Thoracic aorta (tissue), 2 donors: ENCODE measurements around the gene GPAT3. TPM values are rescaled to one million over a fixed set of nuclear protein-coding genes. Genes with fewer than 3 reads are reported as not detected.
A peak's percentile ranks its signal among the peaks of the same experiment; 100 is the strongest.

Experiments used
- ATAC-seq: fragments of 150-250 bp; one replicate; pipeline ENCODE4 v1.8.0; 2017; ENCODE audit warnings: low read depth; ENCODE audit not compliant: insufficient number of reproducible peaks, low FRiP score
- DNase-seq: peaks from one replicate; pipeline ENCODE4 v3.0.0-alpha.2; 2020; ENCODE audit warnings: low spot score
- H3K27ac ChIP-seq, 2 donors: fragments of 200-600 bp; sonication (generic); 1 replicate in 1 of 2; 2 replicates in 1 of 2; pipeline ENCODE4 v1.5.1; 2016; ENCODE audit warnings: mild to moderate bottlenecking in 2 of 2, moderate library complexity in 2 of 2
- H3K27me3 ChIP-seq: fragments of 200-600 bp; sonication (generic); replicated peaks from 2 replicates; pipeline ENCODE4 v1.6.0; 2016; ENCODE audit warnings: mild to moderate bottlenecking; ENCODE audit not compliant: insufficient read depth
- H3K36me3 ChIP-seq: fragments of 200-600 bp; sonication (generic); one replicate; pipeline ENCODE4 v1.5.1; 2016
- H3K4me1 ChIP-seq, 2 donors: fragments of 200-600 bp; sonication (generic); 1 replicate in 1 of 2; 2 replicates in 1 of 2; pipeline versions ENCODE4 v1.5.1 to v1.6.0; 2016; ENCODE audit warnings: low read depth in 2 of 2, mild to moderate bottlenecking in 1 of 2; ENCODE audit not compliant: control insufficient read depth in 1 of 2
- H3K4me3 ChIP-seq: fragments of 200-600 bp; sonication (generic); 2 replicates; pipeline ENCODE4 v1.5.1; 2016; ENCODE audit warnings: mild to moderate bottlenecking
- H3K9me3 ChIP-seq: fragments of 200-600 bp; sonication (generic); 2 replicates; pipeline ENCODE4 v1.5.1; 2016
- CTCF ChIP-seq: fragments of 200-600 bp; sonication (generic); IDR thresholded peaks from one replicate; pipeline ENCODE4 v1.5.1; 2019; ENCODE audit warnings: antibody characterized with exemption
- total RNA-seq, 2 donors: library from RNA; depleted of rRNA; stranded (reverse); fragments of >200 nt; gene quantifications; one replicate each; pipeline versions ENCODE4 v1.1.0 to v1.2.3, GENCODE V29; 2016

Gene GPAT3
- total RNA-seq, 2 donors from 2014 or later = 6.6 to 7.8 TPM

DNA sequence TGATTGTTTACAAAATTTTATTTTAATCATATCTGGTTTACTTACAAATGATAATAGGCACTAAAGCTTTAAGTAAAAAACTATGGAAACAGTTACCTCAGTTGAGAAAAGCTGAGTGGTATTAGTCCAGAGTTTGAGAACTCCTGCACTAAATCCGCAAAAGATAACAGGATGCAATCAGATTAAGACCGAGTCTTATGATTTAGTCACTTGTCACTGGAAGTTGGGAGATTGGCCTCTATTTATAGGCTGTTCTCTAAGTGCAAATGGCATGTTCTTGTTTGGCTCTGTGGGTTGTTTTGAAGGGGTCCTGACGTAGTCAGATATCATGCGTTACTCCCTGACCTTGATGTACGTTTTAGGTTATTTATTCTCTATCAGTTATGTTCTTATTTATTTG lies 6.3 kb downstream of the GPAT3 start:
- Histone ChIP-seq H3K4me1 (no peaks in the 10 kb centered on the region), H3K4me3 (no peak overlapping the region), H3K27ac (no peak overlapping the region), H3K27me3 (no peaks in the 10 kb centered on the region), H3K36me3 (no peaks in the 10 kb centered on the region), H3K9me3 (no peaks in the 10 kb centered on the region)
- no peak for TF ChIP-seq CTCF
- ATAC-seq (no peak), DNase-seq (no peak)

GRCh38 chr4:83546786-83547185 lies 10.9 kb downstream of the GPAT3 start:
- no peaks in the 10 kb centered on the region for H3K27me3 ChIP-seq
- H3K36me3 ChIP-seq = no peaks in the 10 kb centered on the region
- no peak for DNase-seq

GRCh38 chr4:83548151-83548905 lies 12.4 kb downstream of the GPAT3 start:
- peak; percentile 60 for DNase-seq
- H3K27me3 ChIP-seq = no peaks in the 10 kb centered on the region
- H3K27ac ChIP-seq = no peak overlapping the region
- no peak overlapping the region for H3K4me3 ChIP-seq
- TF ChIP-seq CTCF = no peak
- no peak for ATAC-seq
- H3K4me1 ChIP-seq = peaks cover 3 to 5% of the 10 kb centered on the region in 2 donors
- H3K36me3 ChIP-seq = no peaks in the 10 kb centered on the region
- H3K9me3 ChIP-seq = no peaks in the 10 kb centered on the region

More at GRCh38 chr4:83546786-83547185, 10.9 kb downstream of the GPAT3 start:
- no peak overlapping the region for H3K27ac ChIP-seq
- ATAC-seq = no peak
- TF ChIP-seq CTCF = no peak
- peaks cover 3 to 5% of the 10 kb centered on the region in 2 donors for H3K4me1 ChIP-seq
- no peak overlapping the region for H3K4me3 ChIP-seq
- H3K9me3 ChIP-seq = no peaks in the 10 kb centered on the region

DNA sequence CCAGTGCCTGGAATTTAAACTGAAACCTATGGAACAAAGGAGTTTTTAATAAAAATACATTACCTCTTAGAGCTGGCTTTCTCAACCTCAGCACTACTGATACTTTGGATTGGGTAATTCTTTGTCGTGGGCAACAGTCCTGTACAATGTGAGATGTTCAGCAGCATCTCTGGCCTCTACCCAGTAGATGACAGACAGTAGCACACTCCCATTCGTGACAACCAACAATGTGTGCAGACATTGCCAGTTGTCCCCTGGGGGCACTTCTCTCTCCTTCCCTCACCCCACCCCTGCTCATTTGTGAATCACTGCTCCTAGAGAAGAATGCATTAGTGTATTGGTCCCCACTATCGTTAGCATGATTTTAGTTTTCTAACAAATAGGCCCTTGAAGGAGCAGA lies 16.2 kb downstream of the GPAT3 start:
- peaks cover 3 to 5% of the 10 kb centered on the region in 2 donors for H3K4me1 ChIP-seq
- no peak overlapping the region for H3K27ac ChIP-seq
- no peak for TF ChIP-seq CTCF
- no peaks in the 10 kb centered on the region for H3K36me3 ChIP-seq
- no peaks in the 10 kb centered on the region for H3K27me3 ChIP-seq
- no peak for ATAC-seq
- H3K4me3 ChIP-seq = no peak overlapping the region
- DNase-seq = no peak
- H3K9me3 ChIP-seq = no peaks in the 10 kb centered on the region

DNA sequence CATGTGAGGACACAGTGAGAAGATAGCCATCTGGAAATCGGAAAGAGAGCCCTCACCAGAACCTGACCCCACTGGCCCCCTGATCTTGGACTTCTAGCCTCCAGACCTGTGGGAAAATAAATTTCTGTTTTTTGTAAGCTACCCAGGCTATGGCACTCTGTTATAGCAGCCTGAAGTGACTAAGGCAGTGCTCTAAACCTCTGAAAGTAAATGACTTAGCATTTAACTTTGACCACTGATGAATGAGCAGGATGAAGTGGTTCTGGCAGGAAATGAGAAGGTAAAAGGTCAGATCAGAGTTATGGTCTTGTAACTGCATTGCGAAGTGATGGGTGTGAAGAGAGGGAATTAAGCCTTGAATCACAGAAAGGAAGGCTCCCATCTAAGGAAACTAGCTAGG lies 17.0 kb downstream of the GPAT3 start:
- no peak for ATAC-seq
- H3K36me3 ChIP-seq = no peaks in the 10 kb centered on the region
- no peak for DNase-seq
- no peak for TF ChIP-seq CTCF
- no peak overlapping the region for H3K4me3 ChIP-seq
- peaks cover 3 to 5% of the 10 kb centered on the region in 2 donors for H3K4me1 ChIP-seq
- no peaks in the 10 kb centered on the region for H3K27me3 ChIP-seq
- no peaks in the 10 kb centered on the region for H3K9me3 ChIP-seq
- H3K27ac ChIP-seq = no peak overlapping the region
